Measurements from ENCODE around the gene OR2D2.
A peak's percentile ranks its signal among the peaks of the same experiment; 100 is the strongest.

The OR2D2 gene

GRCh38 chr11:6892400-6892799 lies at the start of gene OR2D2:
Gene OR2D2, minus strand, starts transcription at chr11:6892500. Its CDS starts 0 bp downstream, at chr11:6892500.
- TF ChIP-seq CTCF (IDR thresholded peaks at IDR 0.05) (no peak), ZFX (IDR thresholded peaks at IDR 0.05; ENCODE audit: borderline replicate concordance) (no peak)
- H3K27ac ChIP-seq = no peak within 1 kb of the TSS

- TF ChIP-seq CTCF (IDR thresholded peaks at IDR 0.05) (no peak), ZFX (IDR thresholded peaks at IDR 0.05; ENCODE audit: borderline replicate concordance) (no peak)
- no peak overlapping the region for H3K27ac ChIP-seq
Observed at GRCh38 chr11:6941970-6942369, 49.7 kb upstream of the OR2D2 start.

GRCh38 chr11:6932145-6932544 lies 39.8 kb upstream of the OR2D2 start:
- no peak overlapping the region for H3K27ac ChIP-seq
- TF ChIP-seq CTCF (IDR thresholded peaks at IDR 0.05) (no peak), ZFX (IDR thresholded peaks at IDR 0.05; ENCODE audit: borderline replicate concordance) (no peak)

- TF ChIP-seq ZFX (IDR thresholded peaks at IDR 0.05; ENCODE audit: borderline replicate concordance) = no peak
- no peak for TF ChIP-seq CTCF (IDR thresholded peaks at IDR 0.05)
- H3K27ac ChIP-seq = no peak overlapping the region
Observed at GRCh38 chr11:6931146-6931713, 38.9 kb upstream of the OR2D2 start.

- TF ChIP-seq ZFX (IDR thresholded peaks at IDR 0.05; ENCODE audit: borderline replicate concordance) (no peak), CTCF (IDR thresholded peaks at IDR 0.05) (no peak)
Observed at GRCh38 chr11:6928916-6929315, 36.6 kb upstream of the OR2D2 start.

GRCh38 chr11:6927030-6927617 lies 34.8 kb upstream of the OR2D2 start:
- TF ChIP-seq CTCF (IDR thresholded peaks at IDR 0.05) (no peak), ZFX (IDR thresholded peaks at IDR 0.05; ENCODE audit: borderline replicate concordance) (no peak)

More at GRCh38 chr11:6928916-6929315, 36.6 kb upstream of the OR2D2 start:
- H3K27ac ChIP-seq = no peak overlapping the region

GRCh38 chr11:6926208-6927029 lies 34.1 kb upstream of the OR2D2 start, which contains the start of gene ZNF215:
Gene ZNF215, plus strand, starts transcription at chr11:6926426. Its CDS starts 5,847 bp downstream, at chr11:6932273.
- H3K27ac ChIP-seq = peak within 1 kb of the TSS; percentile 87
- TF ChIP-seq CTCF (IDR thresholded peaks at IDR 0.05) (no peak), ZFX (IDR thresholded peaks at IDR 0.05; ENCODE audit: borderline replicate concordance) (no peak)

More at GRCh38 chr11:6927030-6927617, 34.8 kb upstream of the OR2D2 start:
- peak overlapping the region; percentile 87 for H3K27ac ChIP-seq
